Neural cell (in vitro differentiated cells): Measurements from ENCODE around the gene PPHLN1. TPM values are rescaled to one million over a fixed set of nuclear protein-coding genes. Genes with fewer than 3 reads are reported as not detected.

Experiments used
- H2AFZ ChIP-seq: fragments of 200-600, 300-800 bp; sonication (generic), shearing (Covaris generic); 2 replicates; pipeline ENCODE4 v1.6.0; 2014; ENCODE audit warnings: low read depth, mild to moderate bottlenecking, antibody characterized with exemption, low read length, moderate library complexity
- H3F3A ChIP-seq: fragments of 200-600 bp; shearing (Covaris generic); 2 replicates; pipeline ENCODE4 v1.6.1; 2016; ENCODE audit warnings: mild to moderate bottlenecking, moderate library complexity, mixed read lengths, antibody characterized with exemption, low read length; ENCODE audit not compliant: insufficient read depth, poor library complexity, severe bottlenecking
- H3K27ac ChIP-seq: fragments of 200-600, 300-800 bp; sonication (generic), shearing (Covaris generic); 2 replicates; pipeline ENCODE4 v1.5.1; 2014; ENCODE audit warnings: mild to moderate bottlenecking, low read length, moderate library complexity
- H3K27me3 ChIP-seq: fragments of 300-800, 200-600 bp; sonication (generic), shearing (Covaris generic); 2 replicates; pipeline ENCODE4 v1.6.0; 2014; ENCODE audit warnings: mild to moderate bottlenecking, low read depth, low read length, moderate library complexity; ENCODE audit not compliant: insufficient read depth
- H3K36me3 ChIP-seq: fragments of 300-800, 200-600 bp; sonication (generic), shearing (Covaris generic); 2 replicates; pipeline ENCODE4 v1.5.1; 2014; ENCODE audit warnings: mild to moderate bottlenecking, antibody characterized with exemption, low read length, moderate library complexity; ENCODE audit not compliant: insufficient read depth
- H3K4me2 ChIP-seq: fragments of 300-800, 200-600 bp; sonication (generic), shearing (Covaris generic); 2 replicates; pipeline ENCODE4 v1.6.0; 2014; ENCODE audit warnings: mild to moderate bottlenecking, low read length
- H3K4me3 ChIP-seq: fragments of 300-800, 200-600 bp; sonication (generic), shearing (Covaris generic); 2 replicates; pipeline ENCODE4 v1.5.1; 2014; ENCODE audit warnings: mild to moderate bottlenecking, low read length, moderate library complexity
- H3K79me2 ChIP-seq: fragments of 200-600 bp; shearing (Covaris generic); replicated peaks from 2 replicates; pipeline ENCODE4 v1.6.0; 2014; ENCODE audit warnings: mild to moderate bottlenecking, low read length, moderate library complexity; ENCODE audit not compliant: insufficient read depth
- H3K9ac ChIP-seq: fragments of 300-800, 200-600 bp; sonication (generic), shearing (Covaris generic); 2 replicates; pipeline ENCODE4 v1.6.1; 2016; ENCODE audit warnings: mild to moderate bottlenecking, low read length, mixed read lengths
- H3K9me2 ChIP-seq: fragments of 200-600 bp; shearing (Covaris generic); 2 replicates; pipeline ENCODE4 v1.6.1; 2016; ENCODE audit warnings: mild to moderate bottlenecking, low read length, mixed read lengths; ENCODE audit not compliant: insufficient read depth
- H3K9me3 ChIP-seq: fragments of 200-600, 300-800 bp; sonication (generic), shearing (Covaris generic); 2 replicates; pipeline ENCODE4 v1.6.1; 2016; ENCODE audit warnings: mild to moderate bottlenecking, mixed run types, low read length, moderate library complexity, mixed read lengths
- H4K20me1 ChIP-seq: fragments of 200-600 bp; shearing (Covaris generic); 2 replicates; pipeline ENCODE4 v1.6.1; 2016; ENCODE audit warnings: mild to moderate bottlenecking, mixed run types; ENCODE audit not compliant: insufficient read depth
- CTCF ChIP-seq: fragments of 450-650 bp; IDR thresholded peaks from 2 replicates; pipeline ENCODE4 v1.5.1; 2014; ENCODE audit warnings: antibody characterized with exemption, mild to moderate bottlenecking, moderate library complexity; ENCODE audit not compliant: poor library complexity, severe bottlenecking
- EP300 ChIP-seq: fragments of 450-650 bp; conservative IDR thresholded peaks from 2 replicates; pipeline ENCODE4 v1.6.1; 2014; ENCODE audit warnings: antibody characterized with exemption, mild to moderate bottlenecking, moderate library complexity; ENCODE audit not compliant: poor library complexity, severe bottlenecking
- EZH2 ChIP-seq: fragments of 200-600, 300-800 bp; shearing (Covaris generic), sonication (generic); IDR thresholded peaks from 2 replicates; pipeline ENCODE4 v1.6.1; 2014; ENCODE audit warnings: antibody characterized with exemption, low read length, borderline replicate concordance, mild to moderate bottlenecking; ENCODE audit not compliant: insufficient read depth, poor library complexity, severe bottlenecking
- MXI1 ChIP-seq: fragments of 450-650 bp; conservative IDR thresholded peaks from 2 replicates; pipeline ENCODE4 v1.6.1; 2014; ENCODE audit warnings: antibody characterized with exemption, mild to moderate bottlenecking; ENCODE audit not compliant: poor library complexity, severe bottlenecking
- POLR2AphosphoS5 ChIP-seq: IDR thresholded peaks from 2 replicates; pipeline ENCODE4 v1.6.1; 2012
- RAD21 ChIP-seq: fragments of 450-650 bp; conservative IDR thresholded peaks from 2 replicates; pipeline ENCODE4 v1.6.1; 2014; ENCODE audit warnings: antibody characterized with exemption, mild to moderate bottlenecking, moderate library complexity
- SMC3 ChIP-seq: fragments of 450-650 bp; conservative IDR thresholded peaks from 2 replicates; pipeline ENCODE4 v1.6.1; 2014; ENCODE audit warnings: antibody characterized with exemption, mild to moderate bottlenecking, moderate library complexity; ENCODE audit not compliant: poor library complexity
- TAF1 ChIP-seq: IDR thresholded peaks from 2 replicates; pipeline ENCODE4 v1.6.1; 2012; ENCODE audit warnings: low read depth
- polyA plus RNA-seq: library from polyadenylated mRNA; depleted of rRNA; stranded (reverse); fragments of >200 nt; gene quantifications from 2 replicates; pipeline ENCODE4 v1.2.3, GENCODE V29; 2014
- TF ChIP-seq, protein P1 (sequence below): IDR thresholded peaks from 2 replicates; pipeline ENCODE4 v1.6.1; 2012; ENCODE audit warnings: borderline replicate concordance

The PPHLN1 gene
- polyA plus RNA-seq, 1 donor from 2014 or later, result 192 TPM

DNA sequence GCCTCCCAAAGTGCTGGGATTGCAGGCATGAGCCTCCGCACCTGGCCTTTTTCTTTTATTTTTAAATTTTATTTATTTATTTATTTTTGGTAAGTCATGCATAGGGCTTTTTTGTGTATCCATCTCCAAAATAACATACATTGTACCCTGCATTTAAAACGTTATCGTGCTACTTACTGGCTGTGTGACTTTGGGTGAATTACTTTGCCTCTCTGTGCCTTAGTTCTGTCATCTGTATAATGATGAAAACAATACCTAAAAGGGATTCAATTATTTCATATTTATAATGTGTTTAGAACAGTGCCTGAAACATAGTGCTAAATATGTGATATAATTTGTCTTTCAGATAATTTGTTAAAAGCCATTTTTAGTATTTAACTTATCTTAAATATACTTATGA, 19.7 kb upstream of the PPHLN1 start:
- no peaks in the 10 kb centered on the region for H3K79me2 ChIP-seq
- no peaks in the 10 kb centered on the region for H3F3A ChIP-seq
- H3K36me3 ChIP-seq, result no peaks in the 10 kb centered on the region
- no peaks in the 10 kb centered on the region for H3K9me2 ChIP-seq
- no peaks in the 10 kb centered on the region for H3K27me3 ChIP-seq
- no peak for TF ChIP-seq EZH2
- TF ChIP-seq SMC3, result no peak
- no peak for TF ChIP-seq RAD21
- TF ChIP-seq, protein P1, sequence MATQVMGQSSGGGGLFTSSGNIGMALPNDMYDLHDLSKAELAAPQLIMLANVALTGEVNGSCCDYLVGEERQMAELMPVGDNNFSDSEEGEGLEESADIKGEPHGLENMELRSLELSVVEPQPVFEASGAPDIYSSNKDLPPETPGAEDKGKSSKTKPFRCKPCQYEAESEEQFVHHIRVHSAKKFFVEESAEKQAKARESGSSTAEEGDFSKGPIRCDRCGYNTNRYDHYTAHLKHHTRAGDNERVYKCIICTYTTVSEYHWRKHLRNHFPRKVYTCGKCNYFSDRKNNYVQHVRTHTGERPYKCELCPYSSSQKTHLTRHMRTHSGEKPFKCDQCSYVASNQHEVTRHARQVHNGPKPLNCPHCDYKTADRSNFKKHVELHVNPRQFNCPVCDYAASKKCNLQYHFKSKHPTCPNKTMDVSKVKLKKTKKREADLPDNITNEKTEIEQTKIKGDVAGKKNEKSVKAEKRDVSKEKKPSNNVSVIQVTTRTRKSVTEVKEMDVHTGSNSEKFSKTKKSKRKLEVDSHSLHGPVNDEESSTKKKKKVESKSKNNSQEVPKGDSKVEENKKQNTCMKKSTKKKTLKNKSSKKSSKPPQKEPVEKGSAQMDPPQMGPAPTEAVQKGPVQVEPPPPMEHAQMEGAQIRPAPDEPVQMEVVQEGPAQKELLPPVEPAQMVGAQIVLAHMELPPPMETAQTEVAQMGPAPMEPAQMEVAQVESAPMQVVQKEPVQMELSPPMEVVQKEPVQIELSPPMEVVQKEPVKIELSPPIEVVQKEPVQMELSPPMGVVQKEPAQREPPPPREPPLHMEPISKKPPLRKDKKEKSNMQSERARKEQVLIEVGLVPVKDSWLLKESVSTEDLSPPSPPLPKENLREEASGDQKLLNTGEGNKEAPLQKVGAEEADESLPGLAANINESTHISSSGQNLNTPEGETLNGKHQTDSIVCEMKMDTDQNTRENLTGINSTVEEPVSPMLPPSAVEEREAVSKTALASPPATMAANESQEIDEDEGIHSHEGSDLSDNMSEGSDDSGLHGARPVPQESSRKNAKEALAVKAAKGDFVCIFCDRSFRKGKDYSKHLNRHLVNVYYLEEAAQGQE, result no peak
- TF ChIP-seq MXI1, result no peak
- H4K20me1 ChIP-seq, result no peaks in the 10 kb centered on the region
- no peak overlapping the region for H3K4me3 ChIP-seq
- no peak overlapping the region for H2AFZ ChIP-seq
- no peak overlapping the region for H3K4me2 ChIP-seq
- H3K27ac ChIP-seq, result no peak overlapping the region
- no peak overlapping the region for H3K9ac ChIP-seq
- no peaks in the 10 kb centered on the region for H3K9me3 ChIP-seq

DNA sequence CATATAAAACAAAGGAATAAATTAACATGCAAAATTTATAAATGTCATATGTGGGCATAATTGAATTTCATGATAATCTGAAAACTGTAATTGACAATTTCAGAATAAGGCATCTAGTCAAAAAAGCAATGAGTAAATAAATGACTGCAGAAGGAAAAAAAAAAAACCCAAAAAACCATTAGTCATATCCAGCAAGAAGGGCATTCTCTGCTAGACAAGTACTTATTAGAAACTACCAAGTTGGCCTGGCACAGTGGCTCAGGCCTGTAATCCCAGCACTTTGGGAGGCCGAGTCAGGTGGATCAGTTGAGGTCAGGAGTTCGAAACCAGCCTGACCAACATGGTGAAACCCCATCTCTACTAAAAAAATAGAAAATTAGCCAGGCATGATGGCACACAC, 17.6 kb upstream of the PPHLN1 start:
- no peak overlapping the region for H3K9ac ChIP-seq
- no peaks in the 10 kb centered on the region for H3F3A ChIP-seq
- H4K20me1 ChIP-seq, result no peaks in the 10 kb centered on the region
- no peaks in the 10 kb centered on the region for H3K36me3 ChIP-seq
- no peak overlapping the region for H3K4me3 ChIP-seq
- H3K9me3 ChIP-seq, result no peaks in the 10 kb centered on the region
- no peak overlapping the region for H3K4me2 ChIP-seq
- H3K27ac ChIP-seq, result no peak overlapping the region
- TF ChIP-seq, protein P1, result no peak
- TF ChIP-seq EZH2 (no peak), TAF1 (no peak), CTCF (no peak), MXI1 (no peak), EP300 (no peak), RAD21 (no peak), POLR2AphosphoS5 (no peak), SMC3 (no peak)
- no peak overlapping the region for H2AFZ ChIP-seq
- H3K9me2 ChIP-seq, result no peaks in the 10 kb centered on the region
- H3K27me3 ChIP-seq, result no peaks in the 10 kb centered on the region
- H3K79me2 ChIP-seq, result no peaks in the 10 kb centered on the region
